Trophoblast cell (in vitro differentiated cells and primary cell): ENCODE results near the gene RESF1.

Experiments
- DNase-seq, 2 donors: peaks; one replicate each; pipeline ENCODE4 v3.0.0-alpha.2; 2016
- H2AFZ ChIP-seq: 2 replicates; pipeline ENCODE4 v1.6.1; 2013; ENCODE audit warnings: low read length, moderate library complexity, mild to moderate bottlenecking; ENCODE audit not compliant: insufficient read depth, poor library complexity
- H2AK5ac ChIP-seq: 2 replicates; pipeline ENCODE4 v1.6.1; 2013; ENCODE audit warnings: mild to moderate bottlenecking, low read length
- H2BK120ac ChIP-seq: 2 replicates; pipeline ENCODE4 v1.6.1; 2013; ENCODE audit warnings: low read length, mild to moderate bottlenecking, moderate library complexity; ENCODE audit not compliant: insufficient read depth, poor library complexity
- H2BK12ac ChIP-seq: 2 replicates; pipeline ENCODE4 v1.6.1; 2013; ENCODE audit warnings: mild to moderate bottlenecking, low read length, moderate library complexity
- H2BK5ac ChIP-seq: 2 replicates; pipeline ENCODE4 v1.6.1; 2013; ENCODE audit warnings: low read length, low read depth, moderate library complexity, mild to moderate bottlenecking; ENCODE audit not compliant: poor library complexity
- H3K14ac ChIP-seq: 2 replicates; pipeline ENCODE4 v1.6.1; 2013; ENCODE audit warnings: mild to moderate bottlenecking, low read length
- H3K18ac ChIP-seq: 2 replicates; pipeline ENCODE4 v1.6.1; 2013; ENCODE audit warnings: mild to moderate bottlenecking, low read length
- H3K23ac ChIP-seq: 2 replicates; pipeline ENCODE4 v1.6.1; 2013; ENCODE audit warnings: low read length
- H3K27ac ChIP-seq: 2 replicates; pipeline ENCODE4 v1.5.1; 2013; ENCODE audit warnings: low read depth, mild to moderate bottlenecking, inconsistent platforms, low read length, moderate library complexity
- H3K27me3 ChIP-seq: 2 replicates; pipeline ENCODE4 v1.6.1; 2013; ENCODE audit warnings: inconsistent platforms, mild to moderate bottlenecking, low read length, moderate library complexity; ENCODE audit not compliant: insufficient read depth
- H3K36me3 ChIP-seq, 2 experiments: 1 replicate in 1 of 2; 2 replicates in 1 of 2; pipeline ENCODE4 v1.6.1; 2013; ENCODE audit warnings: low read length in 2 of 2, mild to moderate bottlenecking in 2 of 2, moderate library complexity in 1 of 2; ENCODE audit not compliant: insufficient read depth in 2 of 2, control insufficient read depth in 1 of 2
- H3K4ac ChIP-seq: 2 replicates; pipeline ENCODE4 v1.6.1; 2013; ENCODE audit warnings: low read depth, mild to moderate bottlenecking, low read length, moderate library complexity
- H3K4me1 ChIP-seq, 2 experiments: 1 replicate in 1 of 2; 2 replicates in 1 of 2; pipeline ENCODE4 v1.6.1; 2013; ENCODE audit warnings: low read length in 2 of 2, mild to moderate bottlenecking in 2 of 2, moderate library complexity in 1 of 2; ENCODE audit not compliant: insufficient read depth in 2 of 2, control insufficient read depth in 1 of 2
- H3K4me2 ChIP-seq: 2 replicates; pipeline ENCODE4 v1.6.1; 2013; ENCODE audit warnings: inconsistent platforms, mild to moderate bottlenecking, low read length, moderate library complexity
- H3K4me3 ChIP-seq: 2 replicates; pipeline ENCODE4 v1.5.1; 2013; ENCODE audit warnings: mild to moderate bottlenecking, low read depth, low read length, inconsistent platforms
- H3K79me1 ChIP-seq: one replicate; pipeline ENCODE4 v1.6.1; 2013; ENCODE audit warnings: low read length
- H3K79me2 ChIP-seq: 2 replicates; pipeline ENCODE4 v1.6.1; 2013; ENCODE audit warnings: low read length, mild to moderate bottlenecking; ENCODE audit not compliant: control insufficient read depth, insufficient read depth, poor library complexity
- H3K9ac ChIP-seq: 2 replicates; pipeline ENCODE4 v1.6.1; 2013; ENCODE audit warnings: mild to moderate bottlenecking, low read length
- H3K9me3 ChIP-seq: 2 replicates; pipeline ENCODE4 v1.6.1; 2013; ENCODE audit warnings: low read depth, mild to moderate bottlenecking, control low read depth, inconsistent platforms, low read length; ENCODE audit not compliant: insufficient read depth
- H4K12ac ChIP-seq: 2 replicates; pipeline ENCODE4 v1.6.1; 2013; ENCODE audit warnings: low read depth, mild to moderate bottlenecking, low read length, moderate library complexity
- H4K8ac ChIP-seq: 2 replicates; pipeline ENCODE4 v1.6.1; 2013; ENCODE audit warnings: low read depth, mild to moderate bottlenecking, low read length, moderate library complexity
- H4K91ac ChIP-seq: one replicate; pipeline ENCODE4 v1.6.1; 2013; ENCODE audit warnings: low read depth, mild to moderate bottlenecking, low read length, moderate library complexity
- WGBS: extraction: QIAGEN DNeasy Blood & Tissue Kit; methylation state at CpG from one replicate; pipeline ENCODE4 v1.1.7; 2013; ENCODE audit warnings: missing lambda C conversion rate; ENCODE audit not compliant: insufficient read length, insufficient coverage; ENCODE audit errors: extremely low coverage; 5-methylcytosine and 5-hydroxymethylcytosine counted together

RESF1 gene

DNA sequence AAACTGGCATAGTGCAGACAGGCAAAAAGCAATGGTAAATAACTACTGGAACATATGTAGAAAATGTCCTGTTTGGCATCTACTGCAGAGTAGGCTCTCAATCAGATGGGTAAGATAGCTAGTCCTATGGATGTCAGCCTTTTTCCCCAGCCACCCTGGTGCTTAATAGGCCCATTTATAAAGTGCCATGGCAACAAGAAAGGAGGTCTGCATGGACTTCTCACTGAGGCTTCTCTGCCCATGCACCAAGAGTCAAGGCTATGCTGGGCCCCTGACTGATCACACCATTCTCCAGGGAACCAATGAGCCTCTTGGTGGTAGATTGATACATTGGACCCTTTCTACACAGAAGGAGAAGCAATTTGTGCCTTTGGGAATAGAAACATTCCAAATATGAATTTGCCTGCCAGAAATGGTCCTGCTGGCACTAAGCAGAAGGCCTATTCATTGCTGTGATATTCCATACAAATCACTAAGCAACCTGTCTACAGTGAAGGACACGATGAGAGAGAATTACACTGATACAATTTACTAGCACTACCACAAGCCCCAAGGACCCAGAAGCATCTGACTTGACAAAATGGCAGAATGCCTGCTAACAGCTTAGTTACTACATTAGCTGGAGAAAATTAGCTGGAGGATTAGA is 43.8 kb downstream of the RESF1 start:
- H3K27me3 ChIP-seq: no peaks in the 10 kb centered on the region
- no peaks in the 10 kb centered on the region for H3K79me1 ChIP-seq
- H2BK120ac ChIP-seq: no peak overlapping the region
- no peak overlapping the region for H2AK5ac ChIP-seq
- H2BK5ac ChIP-seq: no peak overlapping the region
- H3K9me3 ChIP-seq: no peaks in the 10 kb centered on the region
- H3K27ac ChIP-seq: no peak overlapping the region
- H2AFZ ChIP-seq: no peak overlapping the region
- no peak overlapping the region for H4K91ac ChIP-seq
- no peak overlapping the region for H4K12ac ChIP-seq
- no peak overlapping the region for H3K18ac ChIP-seq
- H4K8ac ChIP-seq: no peak overlapping the region
- H3K14ac ChIP-seq: no peak overlapping the region
- no peaks in the 10 kb centered on the region for H3K79me2 ChIP-seq
- peaks cover 2 to 3% of the 10 kb centered on the region in 2 experiments for H3K4me1 ChIP-seq
- no peak overlapping the region for H3K9ac ChIP-seq
- H3K4me3 ChIP-seq: no peak overlapping the region
- no peak overlapping the region for H3K4me2 ChIP-seq
- H3K36me3 ChIP-seq: peaks cover 9 to 19% of the 10 kb centered on the region in 2 experiments
- H3K4ac ChIP-seq: no peak overlapping the region
- no CpG with 5 or more reads among the region's 1 CpG for WGBS
- no peak for DNase-seq
- no peak overlapping the region for H2BK12ac ChIP-seq
- no peak overlapping the region for H3K23ac ChIP-seq

DNA sequence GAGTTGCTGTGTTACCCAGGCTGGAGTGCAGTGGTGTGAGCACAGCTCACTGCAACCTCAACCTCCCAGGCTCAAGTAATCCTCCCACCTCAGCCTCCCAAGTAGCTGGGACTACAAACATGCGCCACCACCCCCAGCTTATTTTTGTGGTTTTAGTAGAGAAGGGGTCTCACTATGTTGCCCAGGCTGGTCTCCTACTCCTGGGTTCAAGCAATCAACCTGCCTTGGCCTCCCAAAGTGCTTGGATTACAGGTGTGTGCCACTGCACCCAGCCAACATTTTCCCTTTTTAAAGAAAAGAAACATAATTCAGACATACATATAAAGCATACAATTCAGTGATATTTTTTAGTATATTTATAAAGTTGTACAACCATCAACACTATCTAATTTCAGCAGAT is 44.4 kb downstream of the RESF1 start:
- H3K27me3 ChIP-seq: no peaks in the 10 kb centered on the region
- WGBS: no CpG with 5 or more reads among the region's 1 CpG
- DNase-seq: no peak
- H3K23ac ChIP-seq: no peak overlapping the region
- H3K79me2 ChIP-seq: no peaks in the 10 kb centered on the region
- H4K91ac ChIP-seq: no peak overlapping the region
- no peak overlapping the region for H2AFZ ChIP-seq
- peaks cover 7 to 14% of the 10 kb centered on the region in 2 experiments for H3K36me3 ChIP-seq
- H3K14ac ChIP-seq: no peak overlapping the region
- H3K79me1 ChIP-seq: no peaks in the 10 kb centered on the region
- no peak overlapping the region for H3K9ac ChIP-seq
- no peak overlapping the region for H2BK120ac ChIP-seq
- H4K8ac ChIP-seq: no peak overlapping the region
- no peak overlapping the region for H4K12ac ChIP-seq
- no peak overlapping the region for H3K4me2 ChIP-seq
- peaks cover 2 to 3% of the 10 kb centered on the region in 2 experiments for H3K4me1 ChIP-seq
- H3K9me3 ChIP-seq: no peaks in the 10 kb centered on the region
- H3K18ac ChIP-seq: no peak overlapping the region
- no peak overlapping the region for H3K27ac ChIP-seq
- H3K4me3 ChIP-seq: no peak overlapping the region
- no peak overlapping the region for H2BK5ac ChIP-seq
- H3K4ac ChIP-seq: no peak overlapping the region
- H2BK12ac ChIP-seq: no peak overlapping the region
- H2AK5ac ChIP-seq: no peak overlapping the region

DNA sequence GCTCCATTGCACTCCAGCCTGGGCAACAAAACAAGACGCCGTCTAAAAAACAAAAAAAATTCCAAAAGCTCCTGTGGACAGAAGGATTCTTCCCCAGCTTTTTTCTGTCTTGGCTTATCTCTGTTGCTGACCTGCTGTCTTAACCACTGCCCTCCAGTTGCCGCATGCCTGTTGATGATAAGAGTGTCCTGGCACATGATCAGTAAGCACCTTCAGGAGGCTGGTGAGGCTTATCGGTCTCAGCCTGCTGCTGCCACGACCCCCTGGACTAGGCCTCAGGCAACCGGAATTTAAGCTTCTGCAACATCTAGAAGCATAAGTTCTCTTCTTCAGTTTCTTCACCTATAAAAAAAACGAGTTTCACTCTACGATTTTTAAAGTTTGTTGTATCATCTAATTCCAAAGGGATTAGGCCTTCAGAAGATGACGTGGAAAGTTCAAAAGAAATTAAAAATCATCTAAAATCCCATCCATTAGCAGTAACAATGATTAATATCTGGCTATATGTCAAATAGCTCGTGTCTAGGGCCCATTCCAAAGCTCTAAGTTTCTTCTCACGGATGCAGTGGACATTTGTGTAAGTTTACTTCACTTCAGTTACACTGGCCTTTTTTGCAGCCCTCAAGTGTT is 46.4 kb downstream of the RESF1 start:
- peak overlapping the region; percentile 71 for H3K18ac ChIP-seq
- DNase-seq: peak; percentile 2 to 24
- WGBS: no CpG with 5 or more reads among the region's 11 CpGs
- no peaks in the 10 kb centered on the region for H3K79me1 ChIP-seq
- no peak overlapping the region for H2BK5ac ChIP-seq
- no peak overlapping the region for H3K4ac ChIP-seq
- H2BK12ac ChIP-seq: peak overlapping the region; percentile 58
- peak overlapping the region; percentile 62 for H4K91ac ChIP-seq
- no peak overlapping the region for H2AFZ ChIP-seq
- H3K4me3 ChIP-seq: no peak overlapping the region
- no peak overlapping the region for H3K4me2 ChIP-seq
- H4K12ac ChIP-seq: peak overlapping the region; percentile 70
- H3K79me2 ChIP-seq: no peaks in the 10 kb centered on the region
- H3K9ac ChIP-seq: no peak overlapping the region
- H3K23ac ChIP-seq: no peak overlapping the region
- no peak overlapping the region for H3K14ac ChIP-seq
- H2BK120ac ChIP-seq: no peak overlapping the region
- no peaks in the 10 kb centered on the region for H3K9me3 ChIP-seq
- H3K4me1 ChIP-seq: peaks cover 2 to 3% of the 10 kb centered on the region in 2 experiments
- no peak overlapping the region for H2AK5ac ChIP-seq
- H4K8ac ChIP-seq: peak overlapping the region; percentile 77
- no peak overlapping the region for H3K27ac ChIP-seq
- no peaks in the 10 kb centered on the region for H3K27me3 ChIP-seq
- peaks cover 4% of the 10 kb centered on the region in 2 experiments for H3K36me3 ChIP-seq
